Measurements from ENCODE around the gene DNER.
"Not testable (repeated sequence)": the region's sequence is repeated elsewhere in the genome, so short reads cannot be mapped to it uniquely, and the experiment has no call there.

Gene DNER

GRCh38 chr2:229614021-229614420, 100.3 kb downstream of the DNER start:
- DNase-seq = not testable (repeated sequence)

- no peak for DNase-seq
Observed at GRCh38 chr2:229612384-229612971, 101.9 kb downstream of the DNER start.

GRCh38 chr2:229611360-229611759, 103.0 kb downstream of the DNER start:
- DNase-seq = no peak

GRCh38 chr2:229610872-229611271, 103.5 kb downstream of the DNER start:
- DNase-seq = no peak

GRCh38 chr2:229610333-229610732, 104.0 kb downstream of the DNER start:
- DNase-seq = no peak

- DNase-seq = no peak
Observed at GRCh38 chr2:229601936-229602335, 112.4 kb downstream of the DNER start.

GRCh38 chr2:229601396-229601795, 113.0 kb downstream of the DNER start:
- DNase-seq = no peak

GRCh38 chr2:229598227-229598626, 116.1 kb downstream of the DNER start:
- no peak for DNase-seq

GRCh38 chr2:229596796-229597195, 117.6 kb downstream of the DNER start:
- no peak for DNase-seq

- no peak for DNase-seq
Observed at GRCh38 chr2:229591611-229592010, 122.7 kb downstream of the DNER start.

- DNase-seq = peak; percentile 43
Observed at GRCh38 chr2:229586746-229587705, 127.3 kb downstream of the DNER start.

- DNase-seq = no peak
Observed at GRCh38 chr2:229586012-229586411, 128.3 kb downstream of the DNER start.

GRCh38 chr2:229582151-229582550, 132.2 kb downstream of the DNER start:
- no peak for DNase-seq

- no peak for DNase-seq
Observed at GRCh38 chr2:229578052-229578846, 136.1 kb downstream of the DNER start.

GRCh38 chr2:229575569-229576315, 138.6 kb downstream of the DNER start:
- no peak for DNase-seq

- no peak for DNase-seq
Observed at GRCh38 chr2:229572507-229573271, 141.7 kb downstream of the DNER start.

GRCh38 chr2:229571243-229571642, 143.1 kb downstream of the DNER start:
- DNase-seq = no peak

GRCh38 chr2:229566370-229566769, 148.0 kb downstream of the DNER start:
- DNase-seq = no peak

- DNase-seq = no peak
Observed at GRCh38 chr2:229564300-229564907, 150.0 kb downstream of the DNER start.

- no peak for DNase-seq
Observed at GRCh38 chr2:229563388-229563787, 151.0 kb downstream of the DNER start.

GRCh38 chr2:229562472-229563127, 151.8 kb downstream of the DNER start:
- no peak for DNase-seq

All from NCI-H1694 (cell line).